ENCODE data around the gene ARAP1. TPM values are rescaled to one million over a fixed set of nuclear protein-coding genes. Genes with fewer than 3 reads are reported as not detected.

The ARAP1 gene
- total and polyA plus RNA-seq, 2 experiments from 2014 or later = 41.5 to 200 TPM

GRCh38 chr11:72730243-72730642 is 22.0 kb downstream of the ARAP1 start:
- no peak overlapping the region for H3K4me3 ChIP-seq
- no peak overlapping the region for H3K27ac ChIP-seq
- DNase-seq (ENCODE audit: low read depth in 1 of 2, low spot score in 1 of 2) = no peak
- no peaks in the 10 kb centered on the region for H3K9me3 ChIP-seq (ENCODE audit: low read depth)
- H3K4me1 ChIP-seq (ENCODE audit: low read depth) = peaks cover 24% of the 10 kb centered on the region
- no peak for TF ChIP-seq CTCF (IDR thresholded peaks at IDR 0.05; ENCODE audit: low read depth, low read length)
- no peaks in the 10 kb centered on the region for H3K36me3 ChIP-seq
- no peaks in the 10 kb centered on the region for H3K27me3 ChIP-seq

DNA sequence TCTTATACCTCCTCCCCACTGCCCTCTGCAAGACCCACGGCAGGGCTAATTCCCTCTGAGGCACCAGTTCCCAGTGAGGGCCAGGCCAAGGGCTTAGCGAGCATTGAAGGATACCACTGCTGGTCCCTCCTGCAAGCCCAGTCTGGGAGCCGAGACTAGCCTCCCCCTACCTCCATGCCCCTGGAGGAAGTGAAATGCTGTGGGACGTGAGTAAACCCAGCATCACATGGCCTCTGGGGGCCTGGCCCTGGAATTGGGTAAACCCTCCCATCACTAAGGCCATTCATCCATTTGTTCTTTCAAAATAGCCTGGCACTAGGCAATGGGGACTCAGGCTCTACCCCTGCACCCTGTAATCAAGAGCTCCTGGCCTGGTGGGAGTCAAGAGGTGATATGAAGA is 24.7 kb downstream of the ARAP1 start:
- no peak for DNase-seq (ENCODE audit: low read depth in 1 of 2, low spot score in 1 of 2)
- TF ChIP-seq CTCF (IDR thresholded peaks at IDR 0.05; ENCODE audit: low read depth, low read length) = no peak
- Histone ChIP-seq H3K36me3 (no peaks in the 10 kb centered on the region), H3K4me3 (no peak overlapping the region), H3K27ac (peak overlapping the region; percentile 77), H3K4me1 (ENCODE audit: low read depth) (peaks cover 18% of the 10 kb centered on the region), H3K27me3 (no peaks in the 10 kb centered on the region), H3K9me3 (ENCODE audit: low read depth) (no peaks in the 10 kb centered on the region)

DNA sequence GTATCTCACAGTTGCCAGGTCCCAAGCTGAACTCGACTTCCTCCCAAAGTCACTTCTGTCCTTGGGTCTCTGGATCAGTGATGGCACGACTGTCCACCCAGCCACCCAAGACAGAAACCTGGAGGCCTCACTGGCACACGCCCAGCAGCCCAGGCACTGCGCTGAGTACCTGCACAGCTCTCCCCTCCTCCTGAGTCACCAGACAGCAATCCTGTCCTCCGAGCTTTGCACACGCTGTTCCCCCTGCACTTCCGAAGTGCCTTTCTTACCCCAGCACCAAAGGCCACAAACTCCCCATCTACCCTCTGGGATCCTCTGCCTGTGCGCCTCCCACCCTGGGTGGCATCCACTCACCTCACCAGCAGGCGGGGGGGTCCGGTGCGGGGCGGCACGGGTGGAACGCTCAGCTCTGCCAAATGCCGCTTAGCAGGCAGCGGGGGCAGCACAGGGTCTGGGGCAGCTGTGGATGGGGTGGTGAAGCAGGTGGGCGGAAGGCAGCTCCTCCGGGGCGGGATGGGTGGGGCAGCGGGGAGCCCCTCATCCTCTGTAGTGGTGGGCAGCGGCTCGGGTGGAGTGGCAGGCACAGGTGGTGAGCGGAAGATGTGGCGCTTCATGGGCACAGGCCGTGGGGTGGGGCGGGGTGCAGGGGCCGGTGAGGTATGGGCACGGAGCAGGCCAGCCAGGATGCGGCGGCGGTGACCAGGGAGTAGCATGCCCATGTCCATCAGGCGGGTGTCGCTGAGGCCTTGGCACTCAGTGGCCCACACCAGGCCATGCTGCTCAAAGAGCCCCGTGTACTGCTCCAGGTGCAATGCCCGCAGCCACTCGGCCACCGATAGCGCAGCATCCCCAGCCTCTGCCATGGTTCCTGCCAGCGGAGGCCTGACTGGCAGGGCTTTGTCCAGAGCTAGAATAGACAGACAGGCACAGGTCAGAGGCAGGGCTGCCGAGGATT is 25.7 kb downstream of the ARAP1 start:
- Histone ChIP-seq H3K4me3 (no peak overlapping the region), H3K36me3 (no peaks in the 10 kb centered on the region), H3K27me3 (no peaks in the 10 kb centered on the region), H3K4me1 (ENCODE audit: low read depth) (peaks cover 26% of the 10 kb centered on the region), H3K9me3 (ENCODE audit: low read depth) (no peaks in the 10 kb centered on the region), H3K27ac (peak overlapping the region; percentile 77)
- TF ChIP-seq CTCF (IDR thresholded peaks at IDR 0.05; ENCODE audit: low read depth, low read length) = no peak
- no peak for DNase-seq (ENCODE audit: low read depth in 1 of 2, low spot score in 1 of 2)

GRCh38 chr11:72725724-72726028 is 26.5 kb downstream of the ARAP1 start:
- Histone ChIP-seq H3K27me3 (no peaks in the 10 kb centered on the region), H3K9me3 (ENCODE audit: low read depth) (no peaks in the 10 kb centered on the region), H3K27ac (peak overlapping the region; percentile 47), H3K4me3 (no peak overlapping the region), H3K4me1 (ENCODE audit: low read depth) (peaks cover 35% of the 10 kb centered on the region), H3K36me3 (no peaks in the 10 kb centered on the region)
- DNase-seq (ENCODE audit: low read depth in 1 of 2, low spot score in 1 of 2) = no peak
- no peak for TF ChIP-seq CTCF (IDR thresholded peaks at IDR 0.05; ENCODE audit: low read depth, low read length)

DNA sequence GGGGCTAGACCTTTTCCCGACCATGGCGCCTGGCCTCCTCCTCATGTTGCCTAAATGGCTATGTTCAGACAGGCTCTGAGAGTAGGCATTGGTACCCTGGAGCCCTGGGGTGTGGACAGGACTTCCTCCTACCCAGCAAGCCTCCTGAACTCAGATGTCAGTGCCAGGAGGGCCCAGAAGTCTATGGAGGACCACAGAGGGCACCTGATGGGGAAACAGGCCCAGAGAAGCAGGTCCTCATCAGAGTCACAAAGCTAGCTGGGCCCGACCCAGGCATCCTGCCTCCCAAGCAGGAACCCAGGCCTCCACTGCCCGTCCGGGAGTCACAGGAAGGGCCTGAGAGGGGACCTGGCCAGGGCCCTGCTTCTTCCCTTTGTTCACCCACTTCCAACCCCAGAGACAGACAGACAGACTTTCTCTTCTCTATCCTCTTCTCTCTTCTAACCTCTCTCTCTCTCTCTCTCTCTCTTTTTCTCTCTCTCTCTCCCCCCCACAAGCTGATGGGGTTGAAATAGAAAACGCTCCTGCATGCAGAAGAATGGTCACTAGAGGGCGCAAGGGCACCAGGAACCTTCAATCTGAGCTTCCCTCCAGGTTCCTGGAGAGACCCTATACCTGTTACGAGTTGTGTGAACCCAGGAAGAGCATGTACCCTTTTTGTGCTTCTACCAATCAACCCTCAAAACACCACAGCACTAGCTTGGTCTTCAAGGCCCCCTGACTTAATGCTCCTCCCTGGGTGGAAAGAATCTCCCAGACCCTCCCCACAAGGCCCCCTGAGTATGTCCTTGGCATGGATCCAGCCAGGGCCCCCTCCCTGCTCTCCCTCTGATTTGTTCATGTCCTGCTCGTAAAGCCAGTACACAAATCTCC is 27.1 kb downstream of the ARAP1 start:
- peak; percentile 88 for TF ChIP-seq CTCF (IDR thresholded peaks at IDR 0.05; ENCODE audit: low read depth, low read length)
- DNase-seq (ENCODE audit: low read depth in 1 of 2, low spot score in 1 of 2) = peak; percentile 90 to 91
- H3K4me1 ChIP-seq (ENCODE audit: low read depth) = peaks cover 41% of the 10 kb centered on the region
- H3K36me3 ChIP-seq = no peaks in the 10 kb centered on the region
- no peak overlapping the region for H3K4me3 ChIP-seq
- peak overlapping the region; percentile 47 for H3K27ac ChIP-seq
- no peaks in the 10 kb centered on the region for H3K27me3 ChIP-seq
- H3K9me3 ChIP-seq (ENCODE audit: low read depth) = no peaks in the 10 kb centered on the region
